ENCODE measurements around the gene TXNDC12. TPM values are rescaled to one million over a fixed set of nuclear protein-coding genes. Genes with fewer than 3 reads are reported as not detected.
"Not testable (repeated sequence)": the region's sequence is repeated elsewhere in the genome, so short reads cannot be mapped to it uniquely, and the experiment has no call there.

The TXNDC12 gene
- total RNA-seq, 1 experiment from 2014 or later, result 128 TPM

GRCh38 chr1:52049337-52049736, 5.7 kb downstream of the TXNDC12 start:
- DNase-seq (ENCODE audit: low spot score), result not testable (repeated sequence)

- not testable (repeated sequence) for DNase-seq (ENCODE audit: low spot score)
Measured at GRCh38 chr1:52045666-52046195, 9.3 kb downstream of the TXNDC12 start.

- no peak for DNase-seq (ENCODE audit: low spot score)
Measured at GRCh38 chr1:52045236-52045635, 9.8 kb downstream of the TXNDC12 start.

- no peak for DNase-seq (ENCODE audit: low spot score)
Measured at GRCh38 chr1:52041551-52042185, 13.3 kb downstream of the TXNDC12 start.

GRCh38 chr1:52037909-52038308, 17.1 kb downstream of the TXNDC12 start:
- DNase-seq (ENCODE audit: low spot score), result no peak

GRCh38 chr1:52037402-52037814, 17.6 kb downstream of the TXNDC12 start:
- DNase-seq (ENCODE audit: low spot score), result peak; percentile 72

- DNase-seq (ENCODE audit: low spot score), result no peak
Measured at GRCh38 chr1:52034050-52034384, 21.0 kb downstream of the TXNDC12 start.

- DNase-seq (ENCODE audit: low spot score), result peak; percentile 89
Measured at GRCh38 chr1:52033190-52034049, 21.6 kb downstream of the TXNDC12 start, which contains the start of gene KTI12. Gene KTI12 (minus strand): TSS chr1:52033810. CDS start chr1:52033761, 49 bp downstream.

GRCh38 chr1:52032785-52033131, 22.2 kb downstream of the TXNDC12 start:
- DNase-seq (ENCODE audit: low spot score), result no peak

GRCh38 chr1:52032124-52032784, 22.7 kb downstream of the TXNDC12 start:
- DNase-seq (ENCODE audit: low spot score), result no peak

- not testable (repeated sequence) for DNase-seq (ENCODE audit: low spot score)
Measured at GRCh38 chr1:52028839-52029238, 26.2 kb downstream of the TXNDC12 start.

GRCh38 chr1:52028328-52028727, 26.7 kb downstream of the TXNDC12 start:
- DNase-seq (ENCODE audit: low spot score), result no peak

GRCh38 chr1:52026278-52026677, 28.7 kb downstream of the TXNDC12 start:
- no peak for DNase-seq (ENCODE audit: low spot score)

GRCh38 chr1:52022133-52022532, 32.9 kb downstream of the TXNDC12 start:
- DNase-seq (ENCODE audit: low spot score), result no peak

- no peak for DNase-seq (ENCODE audit: low spot score)
Measured at GRCh38 chr1:52008071-52008809, 46.8 kb downstream of the TXNDC12 start.

GRCh38 chr1:52007215-52008002, 47.6 kb downstream of the TXNDC12 start:
- no peak for DNase-seq (ENCODE audit: low spot score)

GRCh38 chr1:52006081-52006553, 48.9 kb downstream of the TXNDC12 start:
- not testable (repeated sequence) for DNase-seq (ENCODE audit: low spot score)

GRCh38 chr1:52005548-52005947, 49.4 kb downstream of the TXNDC12 start:
- DNase-seq (ENCODE audit: low spot score), result not testable (repeated sequence)

- DNase-seq (ENCODE audit: low spot score), result no peak
Measured at GRCh38 chr1:52003877-52004276, 51.1 kb downstream of the TXNDC12 start.

- peak; percentile 85 for DNase-seq (ENCODE audit: low spot score)
Measured at GRCh38 chr1:52002038-52002917, 52.7 kb downstream of the TXNDC12 start.
